ENCODE results near the gene C11orf86. TPM values are rescaled to one million over a fixed set of nuclear protein-coding genes. Genes with fewer than 3 reads are reported as not detected.

Gene C11orf86
- total RNA-seq, 1 donor from 2014 or later = 0.77 TPM

DNA sequence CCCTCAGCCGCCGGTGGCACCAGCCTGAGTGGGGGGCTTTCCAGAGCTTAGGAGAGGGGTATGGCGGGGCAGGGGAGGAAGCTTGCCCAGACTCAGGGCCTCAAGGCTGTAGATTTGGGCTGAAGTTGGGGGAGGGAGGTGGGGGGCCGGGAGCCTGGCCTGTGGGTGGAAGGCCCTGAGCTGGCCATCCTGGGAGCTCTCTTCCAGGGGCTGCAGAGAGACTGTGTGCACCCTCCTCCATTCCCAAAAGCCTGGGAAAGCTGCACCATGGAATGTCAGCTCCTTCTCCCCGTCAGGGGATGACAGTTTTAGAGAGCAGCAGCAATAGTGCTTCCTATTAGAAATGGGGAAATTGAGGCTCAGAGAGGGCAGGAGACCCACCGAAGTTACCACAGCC is 48.9 kb downstream of the C11orf86 start:
- no peaks in the 10 kb centered on the region for H3K9me3 Mint-ChIP-seq
- no peak overlapping the region for H3K27ac Mint-ChIP-seq
- no peak for DNase-seq (ENCODE audit: extremely low spot score, unreplicated experiment)
- TF ChIP-seq CTCF (conservative IDR thresholded peaks at IDR 0.05) = no peak
- peaks cover 4% of the 10 kb centered on the region for H3K4me1 Mint-ChIP-seq (ENCODE audit: unreplicated experiment)
- H3K4me3 Mint-ChIP-seq = peak overlapping the region; percentile 89
- H3K36me3 Mint-ChIP-seq = no peaks in the 10 kb centered on the region
- peaks cover 62% of the 10 kb centered on the region for H3K27me3 Mint-ChIP-seq

DNA sequence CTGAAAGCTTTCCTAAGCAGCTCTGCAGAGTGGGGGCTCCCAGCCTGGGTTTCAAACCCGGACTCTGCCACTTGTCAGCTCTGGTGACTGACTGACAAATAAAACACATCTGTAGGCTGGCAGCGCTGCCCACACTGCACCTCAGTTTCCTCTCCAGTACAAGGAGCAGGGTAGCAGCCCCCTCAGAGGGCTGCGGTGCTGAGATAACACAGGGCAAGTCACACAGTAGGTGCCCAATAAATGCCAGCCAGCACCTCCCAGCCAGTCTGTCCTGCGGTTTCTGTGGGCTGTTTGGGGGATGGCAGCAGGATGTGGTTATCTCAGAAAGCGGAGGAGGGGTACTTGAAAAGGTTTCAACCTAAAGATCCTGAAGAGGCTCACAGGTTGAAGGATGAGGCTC is 49.3 kb downstream of the C11orf86 start:
- Mint-ChIP-seq H3K36me3 (no peaks in the 10 kb centered on the region), H3K27ac (no peak overlapping the region), H3K4me3 (no peak overlapping the region), H3K27me3 (peaks cover 62% of the 10 kb centered on the region), H3K9me3 (no peaks in the 10 kb centered on the region), H3K4me1 (ENCODE audit: unreplicated experiment) (peaks cover 4% of the 10 kb centered on the region)
- DNase-seq (ENCODE audit: extremely low spot score, unreplicated experiment) = no peak
- TF ChIP-seq CTCF (conservative IDR thresholded peaks at IDR 0.05) = no peak

DNA sequence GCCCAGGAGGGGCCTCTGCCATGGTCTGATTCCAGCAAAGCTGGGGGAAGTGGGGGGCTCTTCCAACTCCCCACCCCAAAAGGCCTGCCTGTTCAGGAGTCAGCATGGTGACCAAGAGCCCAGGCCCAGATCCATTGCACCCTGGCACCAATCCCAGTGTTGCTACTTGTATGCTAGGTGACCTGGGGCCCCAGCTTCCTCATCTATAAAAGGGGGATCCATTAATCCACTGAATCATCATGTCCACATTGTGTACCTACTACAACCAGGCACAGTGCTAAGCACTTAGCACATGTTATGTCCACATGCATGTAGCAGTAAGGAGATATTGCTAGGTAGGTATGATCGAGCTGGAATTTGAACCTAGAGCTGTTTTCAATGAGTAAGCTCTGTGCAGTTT is 49.9 kb downstream of the C11orf86 start:
- H3K27me3 Mint-ChIP-seq = peaks cover 60% of the 10 kb centered on the region
- TF ChIP-seq CTCF (conservative IDR thresholded peaks at IDR 0.05) = no peak

DNA sequence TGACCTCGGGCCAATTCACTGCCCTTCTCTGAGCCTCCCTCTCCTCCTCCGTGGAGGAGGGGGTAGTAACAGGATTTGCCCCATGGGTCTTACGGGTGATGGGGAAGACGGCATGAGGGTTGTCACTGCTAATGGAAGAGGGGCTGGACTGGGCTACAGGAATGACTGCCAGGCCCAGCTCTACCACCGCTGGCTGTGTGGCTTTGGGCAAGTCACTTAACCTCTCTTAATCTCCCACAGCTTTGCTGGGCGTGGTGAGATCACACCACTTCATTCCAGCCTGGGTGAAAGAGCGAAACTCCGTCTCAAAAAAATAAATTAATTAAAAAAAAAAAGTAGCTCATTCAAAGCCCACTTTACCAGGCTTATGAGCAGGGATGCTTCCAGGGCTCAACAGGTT is 50.6 kb downstream of the C11orf86 start:
- H3K4me1 Mint-ChIP-seq (ENCODE audit: unreplicated experiment) = peaks cover 4% of the 10 kb centered on the region
- no peak for DNase-seq (ENCODE audit: extremely low spot score, unreplicated experiment)
- H3K36me3 Mint-ChIP-seq = no peaks in the 10 kb centered on the region
- H3K27ac Mint-ChIP-seq = no peak overlapping the region
- no peaks in the 10 kb centered on the region for H3K9me3 Mint-ChIP-seq
- no peak overlapping the region for H3K4me3 Mint-ChIP-seq
- H3K27me3 Mint-ChIP-seq = peaks cover 54% of the 10 kb centered on the region
- no peak for TF ChIP-seq CTCF (conservative IDR thresholded peaks at IDR 0.05)

More for the DNA sequence above, 49.9 kb downstream of the C11orf86 start:
- H3K27ac Mint-ChIP-seq = no peak overlapping the region
- no peaks in the 10 kb centered on the region for H3K9me3 Mint-ChIP-seq
- DNase-seq (ENCODE audit: extremely low spot score, unreplicated experiment) = no peak
- H3K4me1 Mint-ChIP-seq (ENCODE audit: unreplicated experiment) = peaks cover 4% of the 10 kb centered on the region
- no peak overlapping the region for H3K4me3 Mint-ChIP-seq
- no peaks in the 10 kb centered on the region for H3K36me3 Mint-ChIP-seq

Small RNAs within 50 kb of the gene (microRNA-seq; reads per million reads assigned to microRNA genes)
- not detected for gene MIR3163

Other genes starting within 250 kb of the C11orf86 start
- 56.0 and 139 TPM in 2 replicates for gene SPTBN2, start 246.1 kb upstream of the C11orf86 start, total RNA-seq (ENCODE audit: low replicate concordance)
- 25.0 and 29.9 TPM in 2 replicates for gene RCE1, start 131.9 kb upstream of the C11orf86 start, total RNA-seq (ENCODE audit: low replicate concordance)
- 10.1 and 28.5 TPM in 2 replicates for gene LRFN4, start 118.2 kb upstream of the C11orf86 start, total RNA-seq (ENCODE audit: low replicate concordance)
- 14.8 and 25.7 TPM in 2 replicates for gene PC, start 16.9 kb upstream of the C11orf86 start, total RNA-seq (ENCODE audit: low replicate concordance)
- 0.24 and 0.55 TPM in 2 replicates for gene SYT12, start 47.8 kb downstream of the C11orf86 start, total RNA-seq (ENCODE audit: low replicate concordance)
- gene RHOD, start 81.5 kb downstream of the C11orf86 start, total RNA-seq (ENCODE audit: low replicate concordance) = 21.2 and 95.6 TPM in 2 replicates
- gene KDM2A, start 144.0 kb downstream of the C11orf86 start, total RNA-seq (ENCODE audit: low replicate concordance) = 97.5 and 169 TPM in 2 replicates

Measured in type B pancreatic cell (in vitro differentiated cells).